Suprapubic skin (tissue), 4 donors: Measurements from ENCODE around the gene KRT25. TPM values are rescaled to one million over a fixed set of nuclear protein-coding genes. Genes with fewer than 3 reads are reported as not detected.

Experiments
- DNase-seq, 2 donors: peaks; one replicate each; pipeline ENCODE4 v3.0.0-alpha.2; 2019; ENCODE audit warnings: low spot score in 2 of 2
- H3K27ac ChIP-seq: fragments of 200-600 bp; sonication (generic); one replicate; pipeline ENCODE4 v1.5.1; 2019
- H3K27me3 ChIP-seq: fragments of 200-600 bp; sonication (generic); one replicate; pipeline ENCODE4 v1.5.1; 2019
- H3K36me3 ChIP-seq: fragments of 200-600 bp; sonication (generic); one replicate; pipeline ENCODE4 v1.5.1; 2019
- H3K4me1 ChIP-seq: fragments of 200-600 bp; sonication (generic); one replicate; pipeline ENCODE4 v1.5.1; 2019
- H3K4me3 ChIP-seq: fragments of 200-600 bp; sonication (generic); one replicate; pipeline ENCODE4 v1.5.1; 2019; ENCODE audit warnings: mild to moderate bottlenecking
- H3K9me3 ChIP-seq: fragments of 200-600 bp; sonication (generic); one replicate; pipeline ENCODE4 v1.5.1; 2019
- CTCF ChIP-seq, 2 donors: fragments of 200-600 bp in 1 of 2; fragments of 450-650 bp in 1 of 2; sonication (generic) in 1 of 2; IDR thresholded peaks; one replicate each; pipeline ENCODE4 v1.5.1; 2016 to 2019; ENCODE audit warnings: antibody characterized with exemption in 2 of 2, mild to moderate bottlenecking in 1 of 2, moderate library complexity in 1 of 2
- EP300 ChIP-seq: sonication (generic); formaldehyde crosslinking; IDR thresholded peaks from one replicate; pipeline ENCODE4 v1.6.1; 2017; ENCODE audit warnings: antibody characterized with exemption
- POLR2A ChIP-seq, 2 donors: fragments of 450-650 bp; IDR thresholded peaks; one replicate each; pipeline ENCODE4 v1.6.1; 2017; ENCODE audit warnings: antibody characterized with exemption in 2 of 2, mild to moderate bottlenecking in 2 of 2, moderate library complexity in 2 of 2
- POLR2AphosphoS5 ChIP-seq, 3 donors: sonication (generic); formaldehyde crosslinking; IDR thresholded peaks; one replicate each; pipeline ENCODE4 v1.6.1; 2017; ENCODE audit warnings: antibody characterized with exemption in 3 of 3
- WGBS: methylation state at CpG from one replicate; pipeline ENCODE4 v1.1.5; 2018; 5-methylcytosine and 5-hydroxymethylcytosine counted together
- total RNA-seq, 4 donors: library from RNA; depleted of rRNA; stranded (reverse); fragments of >200 nt; gene quantifications; one replicate each; pipeline ENCODE4 v1.1.0, GENCODE V29; 2016

KRT25 gene
- total RNA-seq, 4 donors from 2014 or later, result 8.7 to 383 (median 119) TPM

- DNase-seq, result no peak
- Histone ChIP-seq H3K9me3 (no peaks in the 10 kb centered on the region), H3K27me3 (no peaks in the 10 kb centered on the region), H3K4me1 (no peaks in the 10 kb centered on the region), H3K36me3 (no peaks in the 10 kb centered on the region), H3K4me3 (no peak overlapping the region), H3K27ac (no peak overlapping the region)
- 80% methylated on average over 1 of the region's 1 CpG for WGBS
- TF ChIP-seq POLR2A (IDR thresholded peaks at IDR 0.05) (no peak), EP300 (no peak), POLR2AphosphoS5 (IDR thresholded peaks at IDR 0.05) (no peak), CTCF (IDR thresholded peaks at IDR 0.05) (no peak)
Measured at GRCh38 chr17:40724656-40725055, 30.5 kb downstream of the KRT25 start.

- no peaks in the 10 kb centered on the region for H3K9me3 ChIP-seq
- WGBS, result 44% methylated on average over 1 of the region's 1 CpG
- H3K4me3 ChIP-seq, result no peak overlapping the region
- no peak overlapping the region for H3K27ac ChIP-seq
- no peaks in the 10 kb centered on the region for H3K4me1 ChIP-seq
- no peaks in the 10 kb centered on the region for H3K27me3 ChIP-seq
- no peak for DNase-seq
- no peak for TF ChIP-seq CTCF (IDR thresholded peaks at IDR 0.05)
- TF ChIP-seq POLR2AphosphoS5 (IDR thresholded peaks at IDR 0.05), result no peak
- no peak for TF ChIP-seq POLR2A (IDR thresholded peaks at IDR 0.05)
- TF ChIP-seq EP300, result no peak
- H3K36me3 ChIP-seq, result no peaks in the 10 kb centered on the region
Measured at GRCh38 chr17:40722241-40722640, 32.9 kb downstream of the KRT25 start.

- WGBS, result 46% methylated on average over 2 of the region's 2 CpGs
- Histone ChIP-seq H3K36me3 (no peaks in the 10 kb centered on the region), H3K27ac (no peak overlapping the region), H3K4me1 (no peaks in the 10 kb centered on the region), H3K9me3 (no peaks in the 10 kb centered on the region), H3K27me3 (no peaks in the 10 kb centered on the region), H3K4me3 (no peak overlapping the region)
- no peak for TF ChIP-seq POLR2AphosphoS5 (IDR thresholded peaks at IDR 0.05)
- TF ChIP-seq POLR2A (IDR thresholded peaks at IDR 0.05), result no peak
- TF ChIP-seq CTCF (IDR thresholded peaks at IDR 0.05), result no peak
- no peak for TF ChIP-seq EP300
- DNase-seq, result no peak
Measured at GRCh38 chr17:40720899-40721298, 34.2 kb downstream of the KRT25 start.

GRCh38 chr17:40718930-40719329 is 36.2 kb downstream of the KRT25 start:
- DNase-seq, result no peak
- no peaks in the 10 kb centered on the region for H3K36me3 ChIP-seq
- WGBS, result 26% methylated on average over 8 of the region's 8 CpGs
- H3K4me3 ChIP-seq, result no peak overlapping the region
- TF ChIP-seq POLR2A (IDR thresholded peaks at IDR 0.05) (no peak), EP300 (no peak), CTCF (IDR thresholded peaks at IDR 0.05) (no peak), POLR2AphosphoS5 (IDR thresholded peaks at IDR 0.05) (no peak)
- H3K27ac ChIP-seq, result no peak overlapping the region
- no peaks in the 10 kb centered on the region for H3K4me1 ChIP-seq
- H3K27me3 ChIP-seq, result peaks cover 4% of the 10 kb centered on the region
- H3K9me3 ChIP-seq, result no peaks in the 10 kb centered on the region

GRCh38 chr17:40717776-40718175 is 37.4 kb downstream of the KRT25 start:
- Histone ChIP-seq H3K9me3 (no peaks in the 10 kb centered on the region), H3K27ac (no peak overlapping the region), H3K36me3 (no peaks in the 10 kb centered on the region), H3K4me1 (no peaks in the 10 kb centered on the region), H3K4me3 (no peak overlapping the region), H3K27me3 (peaks cover 4% of the 10 kb centered on the region)
- WGBS, result 80% methylated on average over 3 of the region's 3 CpGs
- TF ChIP-seq POLR2A (IDR thresholded peaks at IDR 0.05) (no peak), EP300 (no peak), POLR2AphosphoS5 (IDR thresholded peaks at IDR 0.05) (no peak), CTCF (IDR thresholded peaks at IDR 0.05) (no peak)
- DNase-seq, result no peak
